ENCODE data around the gene RHBDD1.

RHBDD1 gene

GRCh38 chr2:226862623-226863022 is 26.8 kb downstream of the RHBDD1 start:
- no peak for DNase-seq (ENCODE audit: low read depth, low spot score)
- POLR2A ChIA-PET, result no interaction called here
- CTCF ChIA-PET, result no interaction called here

DNA sequence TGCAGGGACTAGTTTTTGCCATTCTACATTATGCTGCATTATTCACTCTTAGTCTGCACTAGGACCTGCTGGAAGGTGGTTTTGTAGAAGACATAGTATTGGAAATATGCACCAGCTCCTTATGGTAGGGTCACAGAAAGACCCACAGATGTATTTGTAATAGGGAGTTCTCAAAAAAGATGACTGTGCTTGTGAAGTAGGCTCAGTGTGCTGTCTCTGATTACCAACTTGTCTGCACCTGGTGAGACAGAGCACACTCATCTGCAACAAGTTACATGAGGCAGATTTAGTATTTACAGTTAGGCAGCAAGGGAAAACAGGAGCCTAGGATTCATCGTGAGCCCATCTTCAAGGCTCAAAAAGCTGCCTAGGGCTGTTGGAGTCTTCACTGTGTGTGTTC is 29.4 kb downstream of the RHBDD1 start:
- H3K4me3 ChIP-seq (ENCODE audit: low read depth, low read length), result no peak overlapping the region
- no peak for DNase-seq (ENCODE audit: low read depth, low spot score)
- CTCF ChIA-PET, result interaction anchor here (1.4 kb wide), 1 partner anchor 8 kb away, joined by 3 read pairs; no protein-coding TSS in a partner anchor
- TF ChIP-seq CTCF (IDR thresholded peaks at IDR 0.05; ENCODE audit: insufficient read depth, low read length, missing control alignments), result no peak
- POLR2A ChIA-PET, result no interaction called here

More at GRCh38 chr2:226862623-226863022, 26.8 kb downstream of the RHBDD1 start:
- H3K4me3 ChIP-seq (ENCODE audit: low read depth, low read length), result no peak overlapping the region
- TF ChIP-seq CTCF (IDR thresholded peaks at IDR 0.05; ENCODE audit: insufficient read depth, low read length, missing control alignments), result no peak

DNA sequence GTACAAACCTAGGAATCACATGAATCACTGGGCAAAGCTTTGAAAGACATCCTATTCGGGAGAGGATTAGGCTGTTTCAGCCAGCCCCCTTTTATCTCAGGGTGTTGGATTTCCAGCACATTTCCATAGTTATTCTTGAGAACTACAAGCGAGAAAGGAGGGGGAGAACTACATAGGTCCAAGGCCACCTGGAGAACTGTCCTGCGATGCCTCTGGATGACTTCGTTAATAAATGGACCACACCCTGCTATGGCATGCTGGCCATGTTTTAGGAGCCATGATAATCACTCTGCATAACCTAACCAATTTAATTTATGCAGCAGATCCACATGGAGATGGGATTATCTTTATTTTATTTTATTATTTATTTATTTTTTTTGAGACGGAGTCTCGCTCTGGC is 29.9 kb downstream of the RHBDD1 start:
- ChIA-PET POLR2A (no interaction called here), CTCF (no interaction called here)
- no peak overlapping the region for H3K4me3 ChIP-seq (ENCODE audit: low read depth, low read length)
- no peak for DNase-seq (ENCODE audit: low read depth, low spot score)
- no peak for TF ChIP-seq CTCF (IDR thresholded peaks at IDR 0.05; ENCODE audit: insufficient read depth, low read length, missing control alignments)

- ChIA-PET CTCF (no interaction called here), POLR2A (no interaction called here)
- TF ChIP-seq CTCF (IDR thresholded peaks at IDR 0.05; ENCODE audit: insufficient read depth, low read length, missing control alignments), result no peak
- no peak overlapping the region for H3K4me3 ChIP-seq (ENCODE audit: low read depth, low read length)
- DNase-seq (ENCODE audit: low read depth, low spot score), result no peak
These were observed 32.7 kb downstream of the RHBDD1 start for GRCh38 chr2:226868331-226869162.

GRCh38 chr2:226869371-226869770 is 33.5 kb downstream of the RHBDD1 start:
- ChIA-PET POLR2A (no interaction called here), CTCF (no interaction called here)
- TF ChIP-seq CTCF (IDR thresholded peaks at IDR 0.05; ENCODE audit: insufficient read depth, low read length, missing control alignments), result no peak
- DNase-seq (ENCODE audit: low read depth, low spot score), result no peak
- H3K4me3 ChIP-seq (ENCODE audit: low read depth, low read length), result no peak overlapping the region

GRCh38 chr2:226873051-226873620 is 37.3 kb downstream of the RHBDD1 start:
- H3K4me3 ChIP-seq (ENCODE audit: low read depth, low read length), result no peak overlapping the region
- POLR2A ChIA-PET, result no interaction called here
- no peak for DNase-seq (ENCODE audit: low read depth, low spot score)
- no peak for TF ChIP-seq CTCF (IDR thresholded peaks at IDR 0.05; ENCODE audit: insufficient read depth, low read length, missing control alignments)
- CTCF ChIA-PET, result interaction anchor here (0.8 to 1.2 kb wide), 2 partner anchors 8 to 112 kb away, joined by 3 to 4 read pairs; no protein-coding TSS in a partner anchor
